ENCODE results near the gene TRIM74.
"Not testable (repeated sequence)": the region's sequence is repeated elsewhere in the genome, so short reads cannot be mapped to it uniquely, and the experiment has no call there.

The TRIM74 gene
- total RNA-seq = 1.3 reads per million

DNA sequence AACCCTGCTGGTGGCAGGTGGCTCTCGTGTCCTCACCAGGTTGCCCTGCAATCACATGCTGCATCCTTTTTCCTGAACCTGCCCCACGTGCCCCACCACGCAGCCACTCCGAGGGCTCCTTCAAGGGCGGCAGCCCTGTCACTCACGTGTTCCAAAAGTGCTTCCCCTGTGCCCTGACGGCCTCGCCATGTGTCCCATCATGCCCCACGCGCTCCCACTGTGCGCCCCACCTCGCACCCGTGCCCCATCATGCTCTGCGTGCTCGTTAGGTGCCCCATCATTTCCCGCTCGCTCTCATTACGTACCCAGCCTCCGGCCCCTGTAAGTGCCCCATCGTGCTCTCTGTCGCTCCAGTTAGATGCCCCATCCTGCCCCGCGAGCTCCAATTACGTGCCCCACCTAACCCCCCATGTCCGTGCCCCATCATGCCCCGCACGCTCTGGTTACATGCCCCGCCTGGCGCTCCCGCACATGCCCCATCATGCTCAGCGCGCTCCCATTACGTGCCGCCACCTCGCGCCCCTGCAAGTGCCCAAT is at the start of gene TRIM74:
TSS of gene TRIM74 (minus strand) at position 487 of the 537 bp plus-strand sequence. CDS start 3,309 bp downstream, outside the sequence.
- DNase-seq = not testable (repeated sequence)

GRCh38 chr7:73006491-73006890 is 37.2 kb upstream of the TRIM74 start:
- DNase-seq = not testable (repeated sequence)

GRCh38 chr7:73005693-73006447 is 36.6 kb upstream of the TRIM74 start:
- peak; percentile 78 for DNase-seq

DNA sequence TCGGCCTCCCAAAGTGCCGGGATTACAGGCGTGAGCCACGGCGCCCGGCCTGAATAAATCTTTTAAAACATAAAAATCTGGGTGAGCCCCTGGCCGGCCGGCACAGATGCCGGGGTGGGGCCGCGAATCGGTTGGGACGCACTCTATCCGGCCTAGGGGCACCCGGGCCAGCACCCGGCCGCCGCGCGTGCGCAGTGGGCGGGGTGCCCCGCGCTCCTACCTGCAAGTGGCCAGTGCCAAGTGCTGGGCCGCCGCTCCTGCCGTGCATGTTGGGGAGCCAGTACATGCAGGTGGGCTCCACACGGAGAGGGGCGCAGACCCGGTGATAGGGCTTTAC is 36.1 kb upstream of the TRIM74 start:
- peak; percentile 51 for DNase-seq

- not testable (repeated sequence) for DNase-seq
These were observed 28.7 kb upstream of the TRIM74 start for GRCh38 chr7:72997887-72998468.

GRCh38 chr7:72997447-72997846 is 28.2 kb upstream of the TRIM74 start:
- not testable (repeated sequence) for DNase-seq

DNA sequence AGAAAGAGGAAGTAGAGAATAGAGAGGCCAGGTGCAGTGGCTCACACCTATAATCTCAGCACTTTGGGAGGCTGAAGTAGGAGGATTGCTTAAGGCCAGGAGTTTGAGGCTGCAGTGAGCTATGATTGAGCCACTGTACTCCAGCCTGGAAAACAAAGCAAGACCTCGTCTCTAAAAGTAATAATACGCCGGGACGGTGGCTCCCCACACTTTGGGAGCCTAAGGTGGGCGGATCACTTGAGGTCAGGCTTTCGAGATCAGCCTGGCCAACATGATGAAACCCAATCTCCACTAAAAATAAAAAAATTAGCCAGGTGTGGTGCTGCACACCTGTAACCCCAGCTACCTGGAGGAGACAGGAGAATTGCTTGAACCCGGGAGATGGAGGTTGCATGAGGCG is 26.2 kb upstream of the TRIM74 start:
- not testable (repeated sequence) for DNase-seq

DNA sequence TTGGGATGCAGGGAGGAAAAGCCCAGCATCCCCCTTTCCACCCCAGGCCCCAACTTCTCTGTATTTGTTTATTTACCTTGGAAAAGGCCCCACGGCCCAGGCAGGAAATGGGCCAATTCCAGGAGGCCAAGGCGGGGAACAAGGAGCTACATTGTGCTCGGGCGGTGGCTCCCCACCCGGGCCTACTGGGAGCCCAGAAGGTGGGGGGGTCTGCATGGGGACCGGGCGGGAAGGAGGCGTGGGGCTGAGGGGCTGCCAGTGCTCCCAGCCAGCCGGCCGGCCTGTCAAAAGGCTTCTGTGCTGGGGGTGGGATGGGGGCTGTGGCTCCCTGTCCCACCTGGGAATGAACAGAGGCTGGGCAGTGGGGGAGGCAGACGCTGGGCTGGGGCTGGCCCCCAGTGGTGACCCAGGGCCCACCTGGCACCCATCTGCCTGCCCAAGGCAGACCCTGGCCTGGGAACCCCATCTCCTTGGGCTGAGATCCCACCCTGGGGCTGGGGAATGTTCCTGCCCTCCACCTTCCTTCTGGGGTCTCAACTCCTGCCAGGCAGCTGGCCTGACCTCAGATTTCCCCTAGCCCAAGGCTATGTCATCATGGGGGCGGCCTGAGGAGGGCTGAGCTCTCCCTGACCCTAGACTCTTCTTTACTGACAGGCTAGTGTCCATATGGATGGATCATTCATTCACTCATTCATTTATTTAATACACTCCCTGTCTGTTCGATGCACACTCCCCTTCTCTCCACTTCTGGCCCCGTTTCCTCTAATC is 21.1 kb upstream of the TRIM74 start:
- not testable (repeated sequence) for DNase-seq

- DNase-seq = not testable (repeated sequence)
These were observed 12.8 kb upstream of the TRIM74 start for GRCh38 chr7:72982084-72982483.

- DNase-seq = not testable (repeated sequence)
These were observed 11.1 kb upstream of the TRIM74 start for GRCh38 chr7:72980382-72980781.

DNA sequence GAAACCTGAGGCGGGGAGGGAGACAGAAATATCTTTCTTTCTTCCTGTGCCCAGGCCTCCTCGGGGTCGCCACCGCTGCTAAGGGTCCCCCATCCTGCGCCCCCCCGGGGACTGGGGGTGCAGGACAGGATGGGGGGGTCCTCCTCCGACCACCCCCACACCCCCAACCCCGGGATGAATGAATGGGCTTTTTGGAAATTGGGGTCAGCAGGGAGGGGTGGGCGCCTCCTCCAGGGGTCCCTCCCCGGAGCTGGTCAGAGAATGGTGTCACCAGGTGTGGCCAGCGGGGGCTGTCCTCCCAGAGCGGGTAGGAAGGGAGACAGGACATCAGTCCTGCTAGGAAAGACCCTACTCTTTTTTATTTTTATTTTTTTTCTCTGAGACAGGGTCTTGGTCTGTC is 7.2 kb upstream of the TRIM74 start:
- DNase-seq = not testable (repeated sequence)

GRCh38 chr7:72975656-72976286 is 6.5 kb upstream of the TRIM74 start:
- DNase-seq = not testable (repeated sequence)

DNA sequence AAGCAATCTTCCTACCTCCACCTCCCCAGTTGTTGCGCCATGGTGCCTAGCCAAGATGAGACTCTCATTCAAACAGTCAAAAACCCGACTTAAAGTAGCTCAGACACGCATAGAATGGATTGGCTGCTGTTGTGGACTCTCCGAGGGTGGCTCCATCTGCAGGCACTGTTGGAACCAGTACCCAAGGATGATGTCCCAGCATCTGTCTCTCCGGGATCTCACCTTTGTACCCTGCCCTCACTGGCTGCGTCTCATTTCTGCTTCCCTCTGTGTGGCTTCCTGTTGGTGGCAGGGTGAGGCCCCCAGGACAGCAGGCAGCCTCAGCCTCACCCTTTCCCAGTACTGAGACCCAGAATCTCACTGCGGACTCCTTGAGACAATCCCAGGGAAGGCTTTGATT is 5.5 kb upstream of the TRIM74 start:
- DNase-seq = not testable (repeated sequence)

DNA sequence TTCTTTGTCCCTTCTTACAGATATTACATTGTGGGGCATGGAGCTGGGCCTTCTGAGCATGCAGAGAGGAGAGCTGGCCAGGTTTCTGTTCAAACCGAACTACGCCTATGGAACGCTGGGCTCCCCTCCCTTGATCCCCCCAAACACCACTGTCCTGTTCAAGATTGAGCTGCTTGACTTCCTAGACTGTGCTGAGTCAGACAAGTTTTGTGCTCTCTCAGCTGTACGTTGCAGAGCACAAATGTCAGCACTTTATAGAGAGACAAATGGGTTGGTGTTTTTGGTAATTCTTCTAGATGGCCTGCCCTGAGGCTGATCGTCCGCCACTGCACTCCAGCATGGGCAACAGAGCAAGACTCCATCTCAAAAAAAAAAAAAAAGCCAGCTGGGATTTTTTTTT is 2.2 kb upstream of the TRIM74 start:
- not testable (repeated sequence) for DNase-seq

DNA sequence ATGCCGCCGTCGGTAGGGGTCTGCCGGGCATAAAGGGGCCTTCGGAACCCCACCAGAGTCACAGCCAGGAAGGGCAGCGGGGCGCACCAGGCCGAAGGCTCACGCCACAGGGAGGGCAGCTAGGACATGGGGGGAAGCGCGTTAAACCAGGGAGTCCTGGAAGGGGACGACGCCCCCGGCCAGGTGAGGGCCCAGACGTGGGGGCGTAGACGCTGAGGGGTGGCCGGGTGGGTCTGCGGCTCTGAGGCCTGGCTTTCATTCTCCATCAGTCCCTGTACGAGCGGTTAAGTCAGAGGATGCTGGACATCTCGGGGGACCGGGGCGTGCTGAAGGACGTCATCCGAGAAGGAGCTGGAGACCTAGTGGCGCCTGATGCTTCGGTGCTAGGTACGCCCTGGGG is 422 bp upstream of the TRIM74 start:
- DNase-seq = not testable (repeated sequence)

DNA sequence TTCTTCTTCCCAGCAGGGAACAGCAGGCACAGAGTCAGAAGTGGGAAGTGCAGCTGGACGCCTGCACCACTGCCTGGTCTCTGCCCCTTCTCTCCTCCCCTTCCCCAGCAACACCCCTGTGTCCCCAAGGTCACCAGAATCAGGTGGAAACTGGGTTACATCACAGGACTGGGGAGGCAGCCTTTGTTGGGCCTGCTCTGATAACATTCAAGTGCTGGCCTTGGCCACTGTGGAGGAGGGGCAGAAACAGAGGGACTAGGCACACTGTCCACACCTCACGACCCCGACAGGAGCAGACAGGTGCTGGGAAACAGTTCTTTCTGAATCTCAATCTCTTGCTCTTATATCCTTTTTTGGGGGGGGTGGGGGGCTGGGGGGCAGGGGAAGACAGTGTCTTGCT is 2.4 kb downstream of the TRIM74 start:
- DNase-seq = not testable (repeated sequence)

DNA sequence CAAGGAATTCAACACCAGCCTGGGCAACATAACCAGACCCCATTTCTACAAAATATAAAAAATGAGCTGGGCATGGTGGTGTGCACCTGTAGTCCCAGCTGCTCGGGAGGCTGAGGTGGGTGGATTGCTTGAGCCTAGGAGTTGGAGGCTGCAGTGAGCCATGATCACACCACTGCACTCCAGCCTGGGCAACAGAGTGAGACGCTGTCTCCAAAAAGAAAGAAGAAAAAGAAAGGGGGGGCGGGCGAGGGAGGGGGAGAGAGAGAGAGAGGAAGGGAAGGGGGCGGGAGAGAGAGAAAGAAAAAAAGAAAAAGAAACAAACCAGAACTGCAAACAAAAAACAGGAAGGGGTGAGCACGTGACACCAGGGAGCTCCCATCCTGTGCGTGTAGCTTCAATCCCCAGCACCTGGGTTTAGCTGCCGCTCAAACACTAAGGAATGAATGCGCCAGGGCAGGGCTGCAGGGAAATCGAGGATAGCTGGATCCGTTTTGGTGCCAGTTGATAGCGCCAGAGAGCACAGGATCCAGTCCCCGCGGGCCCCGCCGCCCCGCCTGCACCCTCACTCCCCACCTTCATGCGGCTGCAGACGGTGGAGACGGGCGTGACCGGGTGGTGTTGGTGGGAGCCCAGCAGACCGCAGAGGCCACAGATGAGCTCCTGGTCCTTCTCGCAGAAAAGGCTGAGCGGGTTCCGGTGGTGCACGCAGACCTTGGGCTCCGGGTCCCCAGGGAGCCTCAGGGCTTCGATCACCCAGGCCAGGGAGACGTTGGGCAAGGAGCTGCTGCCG is 3.9 kb downstream of the TRIM74 start:
- not testable (repeated sequence) for DNase-seq

- not testable (repeated sequence) for DNase-seq
These were observed 6.2 kb downstream of the TRIM74 start for GRCh38 chr7:72963056-72963455.

GRCh38 chr7:72961346-72961650 is 8.0 kb downstream of the TRIM74 start:
- not testable (repeated sequence) for DNase-seq

DNA sequence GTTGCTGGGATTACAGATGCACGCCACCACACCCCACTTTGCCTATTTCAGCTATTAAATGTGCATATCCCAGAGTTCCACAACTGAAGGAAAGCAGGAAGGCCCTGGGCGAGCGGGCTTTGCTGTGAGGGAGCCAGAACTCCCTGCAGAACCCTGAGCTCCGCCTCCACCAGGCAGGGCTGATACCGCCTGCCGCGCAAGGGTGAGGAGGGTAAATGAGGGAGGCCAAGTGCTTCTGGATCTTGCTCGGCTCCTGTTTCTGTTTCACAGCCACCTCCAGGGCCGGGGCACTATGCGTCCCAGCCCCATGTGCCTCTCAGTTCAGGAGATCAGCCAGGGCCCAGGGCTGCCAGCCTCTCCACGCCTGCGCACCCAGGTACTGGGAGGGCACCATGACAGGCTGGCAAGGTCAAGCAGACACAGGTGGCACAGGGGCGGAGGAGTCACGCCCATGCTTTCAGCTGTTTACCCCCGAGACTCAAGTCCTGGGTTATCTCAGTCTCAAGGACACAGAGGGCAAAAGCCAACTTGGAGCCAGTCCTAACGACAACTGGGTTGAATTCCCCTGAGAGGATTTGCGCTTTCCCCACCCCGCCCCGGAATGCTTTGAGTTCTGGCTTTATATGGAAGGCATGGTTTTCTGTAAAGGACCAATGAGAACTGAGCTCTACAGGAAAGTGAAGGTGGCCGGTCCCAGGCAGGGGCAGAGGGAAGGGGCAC is 8.5 kb downstream of the TRIM74 start:
- not testable (repeated sequence) for DNase-seq

DNA sequence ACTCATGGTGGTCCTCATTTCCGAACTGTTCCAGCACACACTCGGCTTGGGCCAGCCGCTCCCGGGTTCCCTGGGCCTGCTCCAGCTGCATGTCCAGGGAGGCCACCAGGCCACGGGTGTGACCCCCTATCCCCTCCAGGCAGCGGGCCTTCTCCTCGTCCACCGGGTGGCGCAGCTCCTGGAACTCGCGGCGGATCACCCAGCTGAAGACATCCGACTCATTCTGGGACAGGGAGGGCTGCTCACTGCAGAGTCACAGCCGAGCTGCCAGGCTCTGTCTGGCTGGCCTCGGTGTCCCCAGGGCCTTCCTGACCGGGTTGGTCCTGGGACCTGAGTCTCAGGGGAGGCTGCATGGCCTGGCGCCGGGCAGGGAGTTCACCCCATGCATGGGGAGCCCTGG is 9.2 kb downstream of the TRIM74 start:
- DNase-seq = not testable (repeated sequence)

Data from effector CD4-positive, alpha-beta T cell (primary cell).